ENCODE results near the gene MIER2.
"Not testable (repeated sequence)": the region's sequence is repeated elsewhere in the genome, so short reads cannot be mapped to it uniquely, and the experiment has no call there.

Gene MIER2

DNA sequence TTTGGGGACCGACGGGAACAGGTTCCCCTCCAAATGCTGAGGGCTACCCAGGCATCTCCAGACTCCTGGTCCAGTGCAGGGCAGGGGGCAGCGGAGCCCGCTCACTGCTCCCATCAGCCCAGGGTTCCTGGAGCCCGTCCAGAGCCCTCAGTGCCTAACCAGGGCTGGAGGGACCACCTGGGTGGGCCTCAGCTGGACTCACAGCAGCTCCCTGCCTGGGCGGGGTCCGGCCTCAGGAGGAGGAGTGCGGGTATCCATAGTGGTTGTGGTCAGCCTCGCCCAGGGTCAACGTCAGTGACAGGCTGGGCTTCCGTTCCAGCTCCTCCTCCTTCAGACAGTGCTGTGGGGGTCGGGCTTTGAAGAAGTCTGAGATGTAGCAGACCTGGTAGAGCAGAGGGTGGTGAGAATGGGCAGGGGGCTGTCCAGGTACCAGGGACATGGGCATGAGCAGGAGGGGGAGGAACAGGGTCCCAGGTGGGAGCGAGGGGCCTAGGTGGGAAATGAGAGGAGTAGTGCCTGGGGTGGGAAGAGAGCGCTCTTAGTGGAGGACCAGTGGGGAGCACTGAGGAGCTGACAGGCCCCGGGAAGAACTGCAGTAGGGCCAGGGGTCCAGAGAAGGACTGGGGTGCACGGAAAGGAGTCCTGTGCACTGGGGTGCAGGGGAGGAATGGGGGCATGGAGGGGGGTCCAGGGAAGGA lies 63.3 kb downstream of the MIER2 start:
- no peak for FAIRE-seq

DNA sequence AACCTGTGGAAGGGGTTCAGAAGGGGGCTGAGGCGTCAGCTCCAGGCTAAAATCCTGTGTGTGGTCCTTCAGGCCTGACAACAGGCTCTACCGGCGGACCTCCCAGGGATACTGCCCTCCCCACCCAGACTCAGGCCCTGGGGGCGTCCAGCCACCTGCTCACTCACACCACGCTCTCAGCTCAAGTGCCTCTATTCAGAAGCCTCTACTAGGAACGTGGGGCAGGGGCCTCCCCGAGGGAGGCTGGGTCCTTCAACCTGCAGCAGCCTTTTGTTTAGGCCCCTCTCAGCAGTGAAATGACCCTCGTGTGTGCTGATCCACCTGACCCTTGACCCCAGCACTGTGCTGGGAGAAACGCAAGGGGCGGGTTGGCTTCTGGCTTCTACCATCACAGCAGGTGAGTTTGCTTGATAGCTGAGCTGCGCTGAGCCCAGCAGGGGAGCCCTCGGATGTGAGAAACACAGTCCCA lies 64.0 kb downstream of the MIER2 start:
- FAIRE-seq, result no peak

DNA sequence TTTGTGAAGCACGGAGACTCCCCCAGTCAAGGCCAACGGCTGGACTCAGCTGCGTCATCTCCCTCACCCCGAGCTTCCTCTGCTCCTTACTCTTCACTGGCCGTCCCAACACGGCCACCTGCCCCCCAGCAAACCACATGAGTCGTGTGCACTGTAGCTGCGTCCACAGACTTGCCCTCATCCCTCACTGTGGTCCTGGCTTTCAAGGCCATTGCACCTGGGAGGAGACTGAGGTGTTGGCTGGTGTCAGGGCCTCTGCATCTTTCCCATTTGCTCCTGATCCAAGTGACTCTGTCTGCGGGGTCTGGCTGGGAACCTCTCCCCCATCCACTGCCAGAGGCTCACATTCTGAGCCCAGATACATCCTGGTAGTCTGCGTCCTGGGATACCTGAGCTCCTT lies 64.9 kb downstream of the MIER2 start:
- no peak for FAIRE-seq

DNA sequence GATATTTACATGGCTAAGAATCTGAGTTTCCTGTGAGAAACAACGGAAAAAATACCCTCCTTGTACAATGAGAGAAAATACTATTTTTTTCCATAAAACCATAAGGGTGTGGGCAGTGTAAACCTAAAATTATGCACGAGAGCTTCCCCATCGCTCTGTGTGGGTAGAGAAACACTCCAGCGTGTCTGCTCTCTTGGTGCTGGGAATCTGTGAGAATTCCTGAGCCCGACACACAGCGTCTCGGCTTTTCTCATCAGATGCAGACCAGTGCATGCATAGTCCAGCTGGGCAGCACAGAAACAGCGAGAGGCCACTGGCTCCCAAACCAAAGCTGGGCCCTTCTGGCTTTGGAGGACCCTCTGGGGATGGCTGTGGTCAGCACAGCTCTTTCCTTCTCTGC lies 65.4 kb downstream of the MIER2 start:
- no peak for FAIRE-seq

DNA sequence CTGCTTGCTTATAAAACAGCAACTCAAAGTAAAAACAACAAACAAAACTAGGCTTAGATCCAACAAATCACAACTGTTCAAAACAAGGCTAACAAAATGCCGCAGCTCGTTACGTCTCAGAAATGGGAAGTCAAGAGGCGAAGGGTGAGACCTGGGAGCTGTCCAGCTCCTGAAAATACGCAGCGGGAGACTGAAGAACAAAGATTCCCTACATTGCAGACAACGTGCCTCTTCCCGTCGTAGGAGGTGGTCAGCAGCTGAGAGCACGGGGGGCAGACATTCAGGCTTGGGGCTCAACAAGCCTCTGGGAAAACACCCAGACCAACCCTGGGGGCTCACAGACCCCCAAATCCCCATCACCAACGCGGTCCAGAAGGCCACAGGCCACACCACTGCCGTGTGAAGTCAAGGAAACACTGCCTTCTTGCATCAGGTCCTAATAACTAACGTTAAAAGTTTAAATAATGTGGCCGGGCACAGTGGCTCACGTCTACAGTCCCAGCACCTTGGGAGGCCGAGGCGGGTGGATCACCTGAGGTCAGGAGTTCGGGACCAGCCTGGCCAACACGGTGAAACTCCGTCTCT lies 66.9 kb downstream of the MIER2 start:
- no peak for FAIRE-seq

DNA sequence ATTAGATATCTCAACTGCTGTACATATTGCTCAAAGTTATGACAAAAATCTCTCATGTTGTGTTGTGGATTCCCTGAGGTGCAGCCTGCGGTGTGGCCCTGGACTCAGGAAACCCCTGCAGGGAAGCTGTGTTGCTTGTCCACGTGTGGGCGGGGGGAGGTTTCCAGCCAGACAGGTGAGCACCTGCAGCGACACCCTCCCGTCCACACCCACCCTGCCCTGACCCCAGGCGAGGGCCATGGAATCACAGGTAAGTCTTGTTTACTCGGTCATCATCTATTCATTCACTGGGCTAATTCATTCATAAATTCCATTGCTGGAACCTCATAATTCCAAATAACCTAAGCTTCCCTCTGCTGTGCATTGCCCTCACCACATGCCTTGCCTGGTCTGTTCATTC lies 67.5 kb downstream of the MIER2 start:
- no peak for FAIRE-seq

DNA sequence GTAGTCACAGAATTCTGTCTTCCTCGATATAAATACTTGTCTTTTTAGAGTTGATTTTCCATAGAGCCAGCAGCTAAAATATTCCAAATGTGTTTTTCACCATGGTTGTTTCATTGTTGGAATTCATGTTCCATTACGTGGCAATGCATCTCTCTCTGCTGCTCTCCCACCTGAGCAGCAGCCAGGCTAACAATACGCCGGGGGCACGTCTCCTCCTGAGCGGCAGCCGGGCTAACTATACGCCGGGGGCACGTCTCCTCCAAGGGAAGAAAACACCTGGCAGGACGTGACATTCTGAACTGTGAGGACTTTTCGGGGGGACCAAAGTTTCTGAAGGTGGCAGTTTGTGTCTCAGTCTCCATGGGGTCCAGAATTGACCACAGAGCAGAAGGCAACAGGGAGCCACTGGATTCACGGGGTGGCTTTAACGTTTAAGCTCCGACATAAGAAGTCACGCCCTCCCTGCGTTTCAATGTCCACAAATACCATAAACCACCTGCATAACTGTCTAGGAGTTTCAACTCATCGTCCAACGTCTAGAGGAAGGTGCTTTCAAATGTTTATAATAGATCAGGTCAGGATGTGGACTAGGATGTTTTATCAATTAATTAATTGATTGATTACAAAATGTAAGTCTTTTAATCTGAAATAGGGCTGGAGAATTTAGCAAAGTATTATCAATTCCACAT lies 68.5 kb downstream of the MIER2 start:
- FAIRE-seq, result no peak

DNA sequence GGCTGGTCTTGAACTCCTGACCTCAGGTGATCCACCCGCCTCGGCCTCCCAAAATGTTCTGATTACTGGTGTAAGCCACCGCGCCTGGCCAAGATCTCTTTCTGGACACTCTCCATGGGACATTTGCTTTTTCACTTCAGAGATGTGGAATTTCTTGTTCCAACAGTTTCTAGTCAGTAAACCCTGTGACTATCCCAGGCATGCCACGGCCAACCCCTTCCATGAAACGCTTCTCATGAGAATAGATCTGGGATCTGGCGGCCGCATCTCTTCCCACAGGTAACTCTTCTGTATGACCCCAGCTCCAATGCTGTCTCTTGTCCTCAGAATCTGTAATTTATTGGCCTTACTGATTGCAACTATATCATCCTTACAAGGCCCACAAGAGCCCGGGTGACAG lies 69.6 kb downstream of the MIER2 start:
- FAIRE-seq, result no peak

DNA sequence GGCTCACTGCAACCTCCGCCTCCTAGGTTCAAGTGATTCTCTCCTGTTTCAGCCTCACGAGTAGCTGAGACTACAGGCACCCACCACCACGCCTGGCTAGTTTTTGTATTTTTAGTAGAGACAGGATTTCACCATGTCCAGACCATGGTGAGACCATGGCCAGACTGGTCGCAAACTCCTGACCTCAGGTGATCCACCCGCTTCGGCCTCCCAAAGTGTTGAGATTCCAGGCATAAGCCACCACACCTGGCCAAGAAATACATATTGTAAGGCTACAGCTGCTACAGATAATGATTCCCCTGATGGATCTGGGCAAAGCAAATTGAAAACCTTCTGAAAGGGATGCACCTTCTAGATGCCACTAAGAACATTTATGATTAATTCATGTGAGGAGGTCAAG lies 71.2 kb downstream of the MIER2 start:
- no peak for FAIRE-seq

DNA sequence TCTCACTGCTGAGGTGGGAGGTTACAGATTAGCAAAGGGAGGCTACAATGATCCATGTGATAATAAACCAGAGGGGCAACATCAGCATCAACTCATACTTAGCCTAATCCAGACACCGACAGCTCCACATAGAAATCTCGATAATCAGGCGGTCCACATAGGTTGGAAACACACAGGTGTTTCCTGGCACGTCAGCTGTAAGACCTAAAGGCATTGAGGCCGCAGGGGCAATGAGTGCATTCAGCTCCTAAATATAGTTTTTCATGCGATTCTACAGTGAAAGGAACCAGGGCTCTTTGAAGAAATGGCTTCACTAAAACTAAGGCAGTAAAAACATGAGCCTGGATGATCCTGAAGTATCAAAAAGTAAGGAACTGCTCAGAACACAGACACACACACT lies 72.7 kb downstream of the MIER2 start:
- FAIRE-seq, result no peak

DNA sequence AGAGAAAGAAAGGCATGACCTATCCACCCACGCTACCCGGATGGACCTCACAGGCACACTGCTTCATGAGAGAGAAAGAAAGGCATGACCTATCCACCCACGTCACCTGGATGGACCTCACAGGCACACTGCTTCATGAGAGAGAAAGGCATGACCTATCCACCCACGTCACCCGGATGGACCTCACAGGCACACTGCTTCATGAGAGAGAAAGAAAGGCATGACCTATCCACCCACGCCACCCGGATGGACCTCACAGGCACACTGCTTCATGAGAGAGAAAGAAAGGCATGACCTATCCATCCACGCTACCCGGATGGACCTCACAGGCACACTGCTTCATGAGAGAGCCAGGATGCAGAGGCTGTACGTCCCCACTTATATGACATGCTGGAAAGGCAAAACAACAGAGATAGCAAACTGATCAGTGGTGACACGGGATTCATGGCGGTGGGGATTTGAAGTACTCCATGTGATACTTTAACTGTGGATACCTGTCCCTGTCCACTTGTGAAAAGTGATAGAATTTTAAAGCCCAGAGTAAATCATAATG lies 73.8 kb downstream of the MIER2 start:
- FAIRE-seq, result not testable (repeated sequence)

DNA sequence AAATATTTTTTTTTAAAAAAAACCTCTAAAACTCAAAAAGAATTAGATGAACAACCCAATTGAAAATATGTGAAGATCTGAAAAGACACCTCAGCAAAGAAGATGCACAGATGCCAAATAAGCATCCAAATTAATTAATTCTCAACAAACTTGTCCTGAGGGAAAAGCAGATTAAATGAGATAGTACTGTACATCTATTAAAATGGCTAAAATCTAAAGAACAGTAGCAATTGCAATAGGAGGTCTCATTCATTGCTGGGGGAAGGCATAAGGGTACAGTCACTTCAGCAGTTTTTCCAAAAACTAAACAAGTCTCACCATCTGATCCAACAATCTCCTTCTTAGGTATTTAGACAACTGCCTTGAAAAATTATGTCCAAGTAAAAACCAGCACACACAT lies 75.4 kb downstream of the MIER2 start:
- FAIRE-seq, result no peak

DNA sequence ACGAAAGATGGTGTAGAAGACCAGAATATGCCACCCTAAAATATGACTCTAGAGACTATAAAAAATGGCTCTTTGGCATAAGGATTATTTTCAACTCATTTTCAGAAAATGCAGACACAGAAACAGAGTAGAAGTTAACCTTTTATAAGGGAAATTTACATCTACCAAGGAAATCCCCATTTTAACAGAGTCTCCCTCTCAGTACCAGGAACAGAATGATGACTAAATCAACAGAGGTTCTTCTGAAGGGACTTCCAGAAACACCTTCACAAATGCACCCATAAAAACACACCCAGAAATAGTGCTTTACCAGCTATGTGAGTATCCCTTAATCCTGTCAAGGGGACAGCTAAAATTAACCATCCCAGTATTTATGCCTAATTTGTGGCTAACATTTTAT lies 82.5 kb downstream of the MIER2 start:
- FAIRE-seq, result no peak

DNA sequence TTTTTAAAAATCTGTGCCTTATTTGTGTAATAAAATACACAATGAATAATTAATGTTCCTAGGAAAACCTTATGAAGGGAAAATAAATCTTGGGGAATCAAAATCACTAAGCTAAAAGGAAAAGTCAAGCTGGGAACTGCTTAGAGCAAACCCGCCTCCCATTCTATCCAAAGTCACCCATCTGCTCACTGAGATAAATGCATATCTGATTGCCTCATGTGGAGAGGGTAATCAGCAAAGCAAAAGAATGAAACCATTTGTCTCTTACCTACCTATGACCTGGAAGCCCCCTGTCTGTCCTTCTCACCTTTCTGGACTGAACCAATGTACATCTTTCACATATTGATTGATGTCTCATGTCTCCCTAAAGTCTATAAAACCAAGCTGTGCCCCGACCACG lies 87.8 kb downstream of the MIER2 start:
- not testable (repeated sequence) for FAIRE-seq
